Measurements from ENCODE around the gene PHLDB3. TPM values are rescaled to one million over a fixed set of nuclear protein-coding genes. Genes with fewer than 3 reads are reported as not detected.

The PHLDB3 gene
- polyA plus RNA-seq, 1 experiment = 4.2 TPM

DNA sequence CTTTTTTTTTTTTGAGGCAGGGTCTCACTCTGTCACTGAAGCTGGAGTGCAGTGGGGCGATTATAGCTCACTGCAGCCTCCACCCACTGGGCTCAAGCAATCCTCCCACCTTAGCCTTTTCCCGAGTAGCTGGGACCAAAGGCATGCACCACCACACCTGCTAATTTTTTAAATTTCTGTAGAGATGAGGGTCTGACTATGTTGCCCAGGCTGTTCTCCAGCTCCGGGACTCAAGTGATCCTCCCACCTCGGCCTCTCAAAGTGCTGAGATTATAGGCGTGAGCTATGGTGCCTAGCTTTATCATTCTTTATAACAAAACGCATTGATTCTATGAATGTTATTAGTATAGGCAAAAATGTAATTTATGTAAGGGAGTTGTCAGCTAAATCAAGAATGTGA lies 21.3 kb downstream of the PHLDB3 start:
- no peak overlapping the region for H3K27ac ChIP-seq (ENCODE audit: low read depth, low read length)
- CTCF ChIA-PET = interaction anchor here (1.6 to 3.3 kb wide), 2 partner anchors 36 kb away, joined by 5 to 12 read pairs; no protein-coding TSS in a partner anchor
- H3K9me3 ChIP-seq (ENCODE audit: control insufficient read depth, insufficient read depth, low read length) = no peaks in the 10 kb centered on the region; the same call in 1 of the 2 replicates
- no peak for DNase-seq (ENCODE audit: low read depth, low spot score)
- POLR2A ChIA-PET = interaction anchor here (1.4 kb wide), 1 partner anchor 21 kb away, joined by 3 read pairs; the partner anchor contains the start of gene PHLDB3
- H3K27me3 ChIP-seq (ENCODE audit: control insufficient read depth, insufficient read depth, low read length) = no peaks in the 10 kb centered on the region
- H3K4me3 ChIP-seq (ENCODE audit: low read depth, low read length) = no peak overlapping the region
- TF ChIP-seq, protein P1, sequence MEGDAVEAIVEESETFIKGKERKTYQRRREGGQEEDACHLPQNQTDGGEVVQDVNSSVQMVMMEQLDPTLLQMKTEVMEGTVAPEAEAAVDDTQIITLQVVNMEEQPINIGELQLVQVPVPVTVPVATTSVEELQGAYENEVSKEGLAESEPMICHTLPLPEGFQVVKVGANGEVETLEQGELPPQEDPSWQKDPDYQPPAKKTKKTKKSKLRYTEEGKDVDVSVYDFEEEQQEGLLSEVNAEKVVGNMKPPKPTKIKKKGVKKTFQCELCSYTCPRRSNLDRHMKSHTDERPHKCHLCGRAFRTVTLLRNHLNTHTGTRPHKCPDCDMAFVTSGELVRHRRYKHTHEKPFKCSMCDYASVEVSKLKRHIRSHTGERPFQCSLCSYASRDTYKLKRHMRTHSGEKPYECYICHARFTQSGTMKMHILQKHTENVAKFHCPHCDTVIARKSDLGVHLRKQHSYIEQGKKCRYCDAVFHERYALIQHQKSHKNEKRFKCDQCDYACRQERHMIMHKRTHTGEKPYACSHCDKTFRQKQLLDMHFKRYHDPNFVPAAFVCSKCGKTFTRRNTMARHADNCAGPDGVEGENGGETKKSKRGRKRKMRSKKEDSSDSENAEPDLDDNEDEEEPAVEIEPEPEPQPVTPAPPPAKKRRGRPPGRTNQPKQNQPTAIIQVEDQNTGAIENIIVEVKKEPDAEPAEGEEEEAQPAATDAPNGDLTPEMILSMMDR (IDR thresholded peaks at IDR 0.05; ENCODE audit: low read depth, low read length) = no peak

DNA sequence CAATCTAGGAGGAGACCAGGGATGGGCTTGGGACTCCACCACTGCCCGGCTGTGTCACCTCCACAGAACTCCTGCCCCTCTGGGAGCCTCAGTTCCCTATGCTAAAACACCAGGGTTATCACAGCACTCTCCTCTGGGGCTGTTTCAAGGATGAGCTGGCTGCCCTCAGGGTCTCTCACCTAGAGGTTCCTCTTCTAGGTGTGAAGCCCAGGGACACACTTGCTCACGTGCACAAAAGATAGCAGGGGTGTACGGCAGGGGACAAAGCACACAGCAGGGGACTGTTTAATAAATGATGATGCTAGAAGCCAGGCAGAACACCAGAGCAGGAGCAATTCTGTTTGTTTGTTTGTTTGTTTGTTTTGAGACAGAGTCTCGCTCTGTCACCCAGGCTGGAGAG lies 22.4 kb downstream of the PHLDB3 start:
- H3K9me3 ChIP-seq (ENCODE audit: control insufficient read depth, insufficient read depth, low read length) = no peaks in the 10 kb centered on the region; the same call in 1 of the 2 replicates
- no peak for DNase-seq (ENCODE audit: low read depth, low spot score)
- ChIA-PET CTCF (interaction anchor here (1.6 to 3.3 kb wide), 2 partner anchors 35 to 37 kb away, joined by 5 to 12 read pairs; no protein-coding TSS in a partner anchor), POLR2A (interaction anchor here (0.8 to 1.4 kb wide), 2 partner anchors 19 to 22 kb away, joined by 3 read pairs; partner anchors contain the start of gene PHLDB3)
- H3K27ac ChIP-seq (ENCODE audit: low read depth, low read length) = no peak overlapping the region
- TF ChIP-seq, protein P1 (IDR thresholded peaks at IDR 0.05; ENCODE audit: low read depth, low read length) = no peak
- no peak overlapping the region for H3K4me3 ChIP-seq (ENCODE audit: low read depth, low read length)
- H3K27me3 ChIP-seq (ENCODE audit: control insufficient read depth, insufficient read depth, low read length) = no peaks in the 10 kb centered on the region

DNA sequence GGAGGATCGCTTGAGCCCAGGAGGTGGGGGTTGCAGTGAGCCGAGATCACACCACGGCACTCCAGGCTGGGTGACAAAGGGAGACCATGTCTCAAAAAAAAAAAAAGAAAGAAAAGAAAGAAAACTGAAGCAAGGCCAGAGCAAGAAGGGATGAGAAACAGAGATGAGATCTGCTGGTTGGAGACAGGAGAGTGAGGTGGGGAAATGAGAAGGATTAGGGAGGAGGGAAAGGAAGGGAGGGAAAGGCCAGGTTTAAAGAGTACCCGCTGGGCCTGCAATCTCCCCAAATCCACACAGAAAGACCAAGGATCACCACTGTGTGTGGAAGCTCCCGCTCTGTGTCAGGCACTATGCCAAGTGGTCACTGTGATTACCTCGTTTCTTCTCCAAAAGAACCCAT lies 22.8 kb downstream of the PHLDB3 start:
- Histone ChIP-seq H3K27ac (ENCODE audit: low read depth, low read length) (no peak overlapping the region), H3K9me3 (ENCODE audit: control insufficient read depth, insufficient read depth, low read length) (no peaks in the 10 kb centered on the region; the same call in 1 of the 2 replicates), H3K27me3 (ENCODE audit: control insufficient read depth, insufficient read depth, low read length) (no peaks in the 10 kb centered on the region), H3K4me3 (ENCODE audit: low read depth, low read length) (no peak overlapping the region)
- TF ChIP-seq, protein P1 (IDR thresholded peaks at IDR 0.05; ENCODE audit: low read depth, low read length) = no peak
- POLR2A ChIA-PET = no interaction called here
- DNase-seq (ENCODE audit: low read depth, low spot score) = no peak
- CTCF ChIA-PET = interaction anchor here (3.3 kb wide), 1 partner anchor 35 kb away, joined by 12 read pairs; no protein-coding TSS in a partner anchor

DNA sequence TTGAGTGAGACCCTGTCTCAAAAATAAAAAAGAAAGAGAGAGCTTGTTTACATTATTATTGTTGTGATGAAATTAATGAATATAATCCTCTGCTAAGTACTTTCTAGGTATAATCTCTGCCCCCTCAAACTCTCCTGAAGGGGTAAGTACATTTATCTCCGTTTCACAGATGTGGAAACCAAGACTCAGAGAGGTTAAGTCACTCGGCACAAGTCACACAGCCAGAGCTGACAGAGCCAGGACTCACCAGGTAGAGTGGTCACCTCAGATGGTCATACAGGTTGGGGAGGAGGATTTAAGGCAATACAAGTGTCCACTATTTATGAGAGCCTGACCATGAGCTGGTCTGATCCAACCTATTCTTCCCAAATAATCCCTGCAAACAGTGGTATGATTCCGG lies 24.0 kb downstream of the PHLDB3 start:
- Histone ChIP-seq H3K27ac (ENCODE audit: low read depth, low read length) (no peak overlapping the region), H3K27me3 (ENCODE audit: control insufficient read depth, insufficient read depth, low read length) (no peaks in the 10 kb centered on the region), H3K4me3 (ENCODE audit: low read depth, low read length) (no peak overlapping the region), H3K9me3 (ENCODE audit: control insufficient read depth, insufficient read depth, low read length) (0 out of 2 replicates have a peak, but pooled peaks cover 3% of the 10 kb centered on the region)
- TF ChIP-seq, protein P1 (IDR thresholded peaks at IDR 0.05; ENCODE audit: low read depth, low read length) = no peak
- no peak for DNase-seq (ENCODE audit: low read depth, low spot score)
- POLR2A ChIA-PET = no interaction called here
- CTCF ChIA-PET = interaction anchor here (1.0 to 1.9 kb wide), 2 partner anchors 33 to 39 kb away, joined by 3 to 8 read pairs; no protein-coding TSS in a partner anchor

DNA sequence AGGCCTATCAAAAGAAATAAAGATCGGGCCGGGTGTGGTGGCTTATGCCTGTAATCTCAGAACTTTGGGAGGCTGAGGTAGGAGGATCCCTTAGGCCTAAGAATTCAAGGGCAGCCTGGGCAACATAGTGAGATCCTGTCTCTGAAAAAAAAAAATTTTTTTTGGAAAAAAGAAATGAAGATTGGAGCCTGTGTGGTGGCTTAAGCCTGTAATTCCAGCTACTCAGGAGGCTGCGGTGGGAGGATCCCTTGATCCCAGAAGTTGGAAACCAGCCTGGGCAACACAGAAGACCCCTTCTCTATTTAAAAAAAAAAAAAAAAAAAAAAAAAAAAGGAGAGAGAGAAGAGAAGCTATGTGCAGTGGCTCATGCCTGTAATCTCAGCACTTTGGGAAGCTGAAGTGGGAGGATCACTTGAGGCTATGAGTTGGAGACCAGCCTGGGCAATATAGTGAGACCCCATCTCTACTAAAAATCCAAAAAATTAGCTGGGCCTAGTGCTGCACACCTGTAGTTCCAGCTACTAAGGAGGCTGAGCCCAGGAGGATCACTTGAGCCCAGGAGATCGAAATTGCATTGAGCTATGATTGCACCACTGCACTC lies 24.5 kb downstream of the PHLDB3 start:
- ChIA-PET CTCF (interaction anchor here (1.9 kb wide), 1 partner anchor 40 kb away, joined by 8 read pairs; no protein-coding TSS in a partner anchor), POLR2A (no interaction called here)
- TF ChIP-seq, protein P1 (IDR thresholded peaks at IDR 0.05; ENCODE audit: low read depth, low read length) = no peak
- 0 out of 2 replicates have a peak, but pooled peaks cover 3% of the 10 kb centered on the region for H3K9me3 ChIP-seq (ENCODE audit: control insufficient read depth, insufficient read depth, low read length)
- no peak overlapping the region for H3K27ac ChIP-seq (ENCODE audit: low read depth, low read length)
- DNase-seq (ENCODE audit: low read depth, low spot score) = no peak
- no peak overlapping the region for H3K4me3 ChIP-seq (ENCODE audit: low read depth, low read length)
- no peaks in the 10 kb centered on the region for H3K27me3 ChIP-seq (ENCODE audit: control insufficient read depth, insufficient read depth, low read length)
